ENCODE results near the gene SLC25A48.

SLC25A48 gene

DNA sequence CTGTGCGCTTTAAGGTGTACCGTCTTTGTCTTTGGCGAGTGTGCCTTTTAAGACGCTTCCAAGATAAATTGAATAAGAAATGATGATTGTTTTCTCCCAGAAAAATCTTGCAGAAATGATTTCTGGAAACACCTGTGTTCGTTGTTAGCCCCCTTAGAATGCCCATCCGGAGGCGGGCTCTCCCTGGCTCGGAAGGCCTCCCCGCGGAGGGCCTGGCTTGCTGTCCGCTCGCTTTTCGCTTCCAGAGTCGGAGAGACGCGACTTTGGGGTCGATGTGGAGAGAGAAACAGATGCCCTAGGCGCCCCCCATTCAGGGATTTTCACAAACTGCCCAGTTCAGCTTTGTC lies 96.5 kb downstream of the SLC25A48 start:
- CTCF ChIA-PET, result no interaction called here
- no peaks in the 10 kb centered on the region; the same call in 1 of the 2 replicates for H3K9me3 ChIP-seq (ENCODE audit: control insufficient read depth, insufficient read depth, low read depth, low read length)
- peak; percentile 50 for TF ChIP-seq ZBTB8A (tag by site-specific recombination; IDR thresholded peaks at IDR 0.05)
- peak; percentile 48; the same call in 1 of the 2 replicates for TF ChIP-seq ZNF335 (tag by site-specific recombination; conservative IDR thresholded peaks at IDR 0.05)
- TF ChIP-seq ZNF10 (tag by site-specific recombination; IDR thresholded peaks at IDR 0.05), result no peak
- peak; percentile 49; the same call in 1 of the 2 replicates for TF ChIP-seq ZEB2 (tag by site-specific recombination; IDR thresholded peaks at IDR 0.05)
- TF ChIP-seq GLIS2 (tag by site-specific recombination; IDR thresholded peaks at IDR 0.05), result 0 out of 2 replicates have a peak, but pooled peaks have one; percentile 25
- TF ChIP-seq, protein P1, sequence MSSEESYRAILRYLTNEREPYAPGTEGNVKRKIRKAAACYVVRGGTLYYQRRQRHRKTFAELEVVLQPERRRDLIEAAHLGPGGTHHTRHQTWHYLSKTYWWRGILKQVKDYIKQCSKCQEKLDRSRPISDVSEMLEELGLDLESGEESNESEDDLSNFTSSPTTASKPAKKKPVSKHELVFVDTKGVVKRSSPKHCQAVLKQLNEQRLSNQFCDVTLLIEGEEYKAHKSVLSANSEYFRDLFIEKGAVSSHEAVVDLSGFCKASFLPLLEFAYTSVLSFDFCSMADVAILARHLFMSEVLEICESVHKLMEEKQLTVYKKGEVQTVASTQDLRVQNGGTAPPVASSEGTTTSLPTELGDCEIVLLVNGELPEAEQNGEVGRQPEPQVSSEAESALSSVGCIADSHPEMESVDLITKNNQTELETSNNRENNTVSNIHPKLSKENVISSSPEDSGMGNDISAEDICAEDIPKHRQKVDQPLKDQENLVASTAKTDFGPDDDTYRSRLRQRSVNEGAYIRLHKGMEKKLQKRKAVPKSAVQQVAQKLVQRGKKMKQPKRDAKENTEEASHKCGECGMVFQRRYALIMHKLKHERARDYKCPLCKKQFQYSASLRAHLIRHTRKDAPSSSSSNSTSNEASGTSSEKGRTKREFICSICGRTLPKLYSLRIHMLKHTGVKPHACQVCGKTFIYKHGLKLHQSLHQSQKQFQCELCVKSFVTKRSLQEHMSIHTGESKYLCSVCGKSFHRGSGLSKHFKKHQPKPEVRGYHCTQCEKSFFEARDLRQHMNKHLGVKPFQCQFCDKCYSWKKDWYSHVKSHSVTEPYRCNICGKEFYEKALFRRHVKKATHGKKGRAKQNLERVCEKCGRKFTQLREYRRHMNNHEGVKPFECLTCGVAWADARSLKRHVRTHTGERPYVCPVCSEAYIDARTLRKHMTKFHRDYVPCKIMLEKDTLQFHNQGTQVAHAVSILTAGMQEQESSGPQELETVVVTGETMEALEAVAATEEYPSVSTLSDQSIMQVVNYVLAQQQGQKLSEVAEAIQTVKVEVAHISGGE (tag by site-specific recombination; conservative IDR thresholded peaks at IDR 0.05; ENCODE audit: low read depth), result no peak
- peak overlapping the region; percentile 12; the same call in 1 of the 2 replicates for H3K4me3 ChIP-seq (ENCODE audit: low read depth, low read length)
- no peaks in the 10 kb centered on the region for H3K36me3 ChIP-seq (ENCODE audit: control insufficient read depth in 2 of 2, insufficient read depth in 1 of 2, low read length in 2 of 2)
- peak overlapping the region; percentile 76; the same call in 1 of the 2 replicates for H3K27ac ChIP-seq (ENCODE audit: extremely low read depth, low read depth, low read length)
- POLR2A ChIA-PET, result no interaction called here
- H3K4me1 ChIP-seq (ENCODE audit: control insufficient read depth, insufficient read depth, low read length), result peaks cover 4% of the 10 kb centered on the region; the same call in 1 of the 2 replicates

DNA sequence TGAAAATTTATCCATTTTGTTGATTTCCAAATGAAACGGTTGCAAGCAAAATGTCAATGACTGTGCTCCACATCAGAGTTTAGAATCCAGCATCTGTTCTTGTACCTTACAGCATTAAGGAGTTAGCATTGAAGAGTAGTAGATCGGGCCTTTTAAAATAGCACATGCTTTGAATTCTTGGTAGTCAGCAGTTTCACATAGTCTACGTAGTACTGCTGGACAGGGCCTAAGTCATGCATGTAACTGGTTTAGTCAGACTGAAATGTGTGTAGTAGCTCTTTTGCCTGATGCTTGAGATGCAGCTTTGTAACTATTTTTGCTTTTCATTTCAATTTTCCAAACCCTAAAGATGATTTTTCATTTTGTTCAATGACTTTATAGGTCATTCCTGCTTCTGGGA lies 100.5 kb downstream of the SLC25A48 start:
- CTCF ChIA-PET, result interaction anchor here (0.8 to 1.0 kb wide), 2 partner anchors 8 to 104 kb away, joined by 3 to 5 read pairs; no protein-coding TSS in a partner anchor
- H3K27ac ChIP-seq (ENCODE audit: extremely low read depth, low read depth, low read length), result no peak overlapping the region
- POLR2A ChIA-PET, result no interaction called here
- H3K9me3 ChIP-seq (ENCODE audit: control insufficient read depth, insufficient read depth, low read depth, low read length), result no peaks in the 10 kb centered on the region
- H3K4me3 ChIP-seq (ENCODE audit: low read depth, low read length), result no peak overlapping the region
- TF ChIP-seq ZNF155 (tag by site-specific recombination; IDR thresholded peaks at IDR 0.05) (no peak), BCL11B (tag by site-specific recombination; IDR thresholded peaks at IDR 0.05; ENCODE audit: low read depth) (no peak)
- TF ChIP-seq, protein P2, sequence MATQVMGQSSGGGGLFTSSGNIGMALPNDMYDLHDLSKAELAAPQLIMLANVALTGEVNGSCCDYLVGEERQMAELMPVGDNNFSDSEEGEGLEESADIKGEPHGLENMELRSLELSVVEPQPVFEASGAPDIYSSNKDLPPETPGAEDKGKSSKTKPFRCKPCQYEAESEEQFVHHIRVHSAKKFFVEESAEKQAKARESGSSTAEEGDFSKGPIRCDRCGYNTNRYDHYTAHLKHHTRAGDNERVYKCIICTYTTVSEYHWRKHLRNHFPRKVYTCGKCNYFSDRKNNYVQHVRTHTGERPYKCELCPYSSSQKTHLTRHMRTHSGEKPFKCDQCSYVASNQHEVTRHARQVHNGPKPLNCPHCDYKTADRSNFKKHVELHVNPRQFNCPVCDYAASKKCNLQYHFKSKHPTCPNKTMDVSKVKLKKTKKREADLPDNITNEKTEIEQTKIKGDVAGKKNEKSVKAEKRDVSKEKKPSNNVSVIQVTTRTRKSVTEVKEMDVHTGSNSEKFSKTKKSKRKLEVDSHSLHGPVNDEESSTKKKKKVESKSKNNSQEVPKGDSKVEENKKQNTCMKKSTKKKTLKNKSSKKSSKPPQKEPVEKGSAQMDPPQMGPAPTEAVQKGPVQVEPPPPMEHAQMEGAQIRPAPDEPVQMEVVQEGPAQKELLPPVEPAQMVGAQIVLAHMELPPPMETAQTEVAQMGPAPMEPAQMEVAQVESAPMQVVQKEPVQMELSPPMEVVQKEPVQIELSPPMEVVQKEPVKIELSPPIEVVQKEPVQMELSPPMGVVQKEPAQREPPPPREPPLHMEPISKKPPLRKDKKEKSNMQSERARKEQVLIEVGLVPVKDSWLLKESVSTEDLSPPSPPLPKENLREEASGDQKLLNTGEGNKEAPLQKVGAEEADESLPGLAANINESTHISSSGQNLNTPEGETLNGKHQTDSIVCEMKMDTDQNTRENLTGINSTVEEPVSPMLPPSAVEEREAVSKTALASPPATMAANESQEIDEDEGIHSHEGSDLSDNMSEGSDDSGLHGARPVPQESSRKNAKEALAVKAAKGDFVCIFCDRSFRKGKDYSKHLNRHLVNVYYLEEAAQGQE (tag by site-specific recombination; IDR thresholded peaks at IDR 0.05), result peak; percentile 85
- H3K4me1 ChIP-seq (ENCODE audit: control insufficient read depth, insufficient read depth, low read length), result peaks cover 4% of the 10 kb centered on the region; the same call in 1 of the 2 replicates
- H3K36me3 ChIP-seq (ENCODE audit: control insufficient read depth in 2 of 2, insufficient read depth in 1 of 2, low read length in 2 of 2), result peaks cover 0 to 11% of the 10 kb centered on the region in 2 experiments; a peak in 1 of 3 replicates

DNA sequence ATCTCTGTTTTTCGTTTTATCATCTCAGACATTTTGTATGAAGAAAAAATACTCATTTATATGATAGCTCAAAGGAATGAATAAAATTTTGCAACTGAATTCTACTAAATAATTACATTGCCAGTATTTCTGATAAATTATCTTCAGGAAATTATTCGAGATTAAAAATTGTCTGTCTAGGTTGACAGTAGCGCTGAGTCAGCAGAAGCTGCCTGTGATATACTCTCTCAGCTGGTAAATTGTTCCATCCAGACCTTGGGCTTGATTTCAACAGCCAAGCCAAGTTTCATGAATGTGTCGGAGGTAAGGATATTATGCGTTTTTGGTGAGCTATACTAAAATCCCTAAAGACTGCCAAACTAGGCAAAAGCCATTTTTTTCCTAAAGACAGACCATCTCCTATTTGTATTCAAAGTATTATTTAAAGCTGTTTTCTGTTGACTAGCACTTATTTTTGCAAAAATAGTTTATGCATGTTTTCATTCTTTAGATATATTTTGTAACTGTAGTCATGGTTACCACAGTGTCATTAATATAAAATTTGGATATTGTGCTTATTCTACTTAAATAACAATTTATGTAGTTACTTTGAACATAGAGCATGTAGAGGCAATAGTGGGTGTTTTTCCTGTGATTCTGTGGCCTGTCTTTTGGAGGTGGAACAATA lies 102.9 kb downstream of the SLC25A48 start:
- Histone ChIP-seq H3K36me3 (ENCODE audit: control insufficient read depth in 2 of 2, insufficient read depth in 1 of 2, low read length in 2 of 2) (peaks cover 3 to 16% of the 10 kb centered on the region in 2 experiments; a peak in 2 of 3 replicates), H3K9me3 (ENCODE audit: control insufficient read depth, insufficient read depth, low read depth, low read length) (no peaks in the 10 kb centered on the region), H3K27ac (ENCODE audit: extremely low read depth, low read depth, low read length) (no peak overlapping the region), H3K4me3 (ENCODE audit: low read depth, low read length) (no peak overlapping the region), H3K4me1 (ENCODE audit: control insufficient read depth, insufficient read depth, low read length) (no peaks in the 10 kb centered on the region)
- CTCF ChIA-PET, result interaction anchor here (0.5 to 1.8 kb wide), 8 partner anchors 10 to 296 kb away, joined by 3 to 7 read pairs (median 4); no protein-coding TSS in a partner anchor
- POLR2A ChIA-PET, result interaction anchor here (0.6 kb wide), 1 partner anchor 371 kb away, joined by 4 read pairs; no protein-coding TSS in a partner anchor
- TF ChIP-seq OVOL3 (tag by site-specific recombination; IDR thresholded peaks at IDR 0.05) (no peak), KLF8 (tag by site-specific recombination; IDR thresholded peaks at IDR 0.05) (no peak), KLF1 (tag by site-specific recombination; IDR thresholded peaks at IDR 0.05) (no peak), ZNF423 (tag by site-specific recombination; IDR thresholded peaks at IDR 0.05) (no peak), ZNF335 (tag by site-specific recombination; conservative IDR thresholded peaks at IDR 0.05) (no peak), RBAK (tag by site-specific recombination; IDR thresholded peaks at IDR 0.05) (no peak), ZNF530 (tag by site-specific recombination; IDR thresholded peaks at IDR 0.05; ENCODE audit: low read depth) (no peak), ZNF311 (tag by site-specific recombination; IDR thresholded peaks at IDR 0.05; ENCODE audit: borderline replicate concordance) (no peak)
- TF ChIP-seq, protein P3, sequence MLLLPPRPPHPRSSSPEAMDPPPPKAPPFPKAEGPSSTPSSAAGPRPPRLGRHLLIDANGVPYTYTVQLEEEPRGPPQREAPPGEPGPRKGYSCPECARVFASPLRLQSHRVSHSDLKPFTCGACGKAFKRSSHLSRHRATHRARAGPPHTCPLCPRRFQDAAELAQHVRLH (tag by site-specific recombination; IDR thresholded peaks at IDR 0.05), result no peak
- TF ChIP-seq, protein P4, sequence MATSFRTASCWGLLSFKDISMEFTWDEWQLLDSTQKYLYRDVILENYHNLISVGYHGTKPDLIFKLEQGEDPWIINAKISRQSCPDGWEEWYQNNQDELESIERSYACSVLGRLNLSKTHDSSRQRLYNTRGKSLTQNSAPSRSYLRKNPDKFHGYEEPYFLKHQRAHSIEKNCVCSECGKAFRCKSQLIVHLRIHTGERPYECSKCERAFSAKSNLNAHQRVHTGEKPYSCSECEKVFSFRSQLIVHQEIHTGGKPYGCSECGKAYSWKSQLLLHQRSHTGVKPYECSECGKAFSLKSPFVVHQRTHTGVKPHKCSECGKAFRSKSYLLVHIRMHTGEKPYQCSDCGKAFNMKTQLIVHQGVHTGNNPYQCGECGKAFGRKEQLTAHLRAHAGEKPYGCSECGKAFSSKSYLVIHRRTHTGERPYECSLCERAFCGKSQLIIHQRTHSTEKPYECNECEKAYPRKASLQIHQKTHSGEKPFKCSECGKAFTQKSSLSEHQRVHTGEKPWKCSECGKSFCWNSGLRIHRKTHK (tag by site-specific recombination; IDR thresholded peaks at IDR 0.05), result no peak
- TF ChIP-seq, protein P5, sequence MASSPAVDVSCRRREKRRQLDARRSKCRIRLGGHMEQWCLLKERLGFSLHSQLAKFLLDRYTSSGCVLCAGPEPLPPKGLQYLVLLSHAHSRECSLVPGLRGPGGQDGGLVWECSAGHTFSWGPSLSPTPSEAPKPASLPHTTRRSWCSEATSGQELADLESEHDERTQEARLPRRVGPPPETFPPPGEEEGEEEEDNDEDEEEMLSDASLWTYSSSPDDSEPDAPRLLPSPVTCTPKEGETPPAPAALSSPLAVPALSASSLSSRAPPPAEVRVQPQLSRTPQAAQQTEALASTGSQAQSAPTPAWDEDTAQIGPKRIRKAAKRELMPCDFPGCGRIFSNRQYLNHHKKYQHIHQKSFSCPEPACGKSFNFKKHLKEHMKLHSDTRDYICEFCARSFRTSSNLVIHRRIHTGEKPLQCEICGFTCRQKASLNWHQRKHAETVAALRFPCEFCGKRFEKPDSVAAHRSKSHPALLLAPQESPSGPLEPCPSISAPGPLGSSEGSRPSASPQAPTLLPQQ (tag by site-specific recombination; IDR thresholded peaks at IDR 0.05), result no peak

Data from HEK293 (cell line).